Measurements from ENCODE around the gene LYRM2.

- no peak for TF ChIP-seq CTCF (IDR thresholded peaks at IDR 0.05)
- TF ChIP-seq ZFX (IDR thresholded peaks at IDR 0.05; ENCODE audit: borderline replicate concordance): no peak
These were observed 70.7 kb downstream of the LYRM2 start for GRCh38 chr6:89567630-89568390.

Data from 22Rv1 (cell line).